Measurements from ENCODE around the gene ANO5.

DNA sequence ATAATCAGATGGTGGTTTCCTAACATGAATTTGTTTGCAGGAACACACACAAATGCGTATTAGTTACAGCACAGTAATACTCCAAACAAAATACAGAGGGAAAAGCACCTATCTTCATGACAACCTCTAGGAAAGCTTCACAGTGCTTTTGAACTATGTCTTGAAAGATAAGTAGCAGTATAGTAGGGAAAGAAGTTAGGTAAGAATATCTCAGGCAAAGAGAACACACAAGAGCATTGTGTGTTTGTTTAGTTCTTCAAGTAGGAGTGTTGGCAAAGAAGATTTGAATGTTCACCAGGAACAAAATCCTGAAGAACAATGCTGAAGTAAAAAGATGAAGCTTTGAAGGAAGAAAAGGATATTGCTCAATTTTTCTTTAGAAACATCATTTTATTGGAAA, 54.1 kb downstream of the ANO5 start:
- TF ChIP-seq ZFHX2 (tag by site-specific recombination; conservative IDR thresholded peaks at IDR 0.05) (no peak), ZNF24 (tag by site-specific recombination; IDR thresholded peaks at IDR 0.05) (no peak), SALL2 (tag by site-specific recombination; IDR thresholded peaks at IDR 0.05; ENCODE audit: borderline replicate concordance) (no peak), YY1 (tag by site-specific recombination; IDR thresholded peaks at IDR 0.05) (no peak), SP2 (tag by site-specific recombination; IDR thresholded peaks at IDR 0.05) (no peak), KLF8 (tag by site-specific recombination; IDR thresholded peaks at IDR 0.05) (no peak)
- TF ChIP-seq, protein P1, sequence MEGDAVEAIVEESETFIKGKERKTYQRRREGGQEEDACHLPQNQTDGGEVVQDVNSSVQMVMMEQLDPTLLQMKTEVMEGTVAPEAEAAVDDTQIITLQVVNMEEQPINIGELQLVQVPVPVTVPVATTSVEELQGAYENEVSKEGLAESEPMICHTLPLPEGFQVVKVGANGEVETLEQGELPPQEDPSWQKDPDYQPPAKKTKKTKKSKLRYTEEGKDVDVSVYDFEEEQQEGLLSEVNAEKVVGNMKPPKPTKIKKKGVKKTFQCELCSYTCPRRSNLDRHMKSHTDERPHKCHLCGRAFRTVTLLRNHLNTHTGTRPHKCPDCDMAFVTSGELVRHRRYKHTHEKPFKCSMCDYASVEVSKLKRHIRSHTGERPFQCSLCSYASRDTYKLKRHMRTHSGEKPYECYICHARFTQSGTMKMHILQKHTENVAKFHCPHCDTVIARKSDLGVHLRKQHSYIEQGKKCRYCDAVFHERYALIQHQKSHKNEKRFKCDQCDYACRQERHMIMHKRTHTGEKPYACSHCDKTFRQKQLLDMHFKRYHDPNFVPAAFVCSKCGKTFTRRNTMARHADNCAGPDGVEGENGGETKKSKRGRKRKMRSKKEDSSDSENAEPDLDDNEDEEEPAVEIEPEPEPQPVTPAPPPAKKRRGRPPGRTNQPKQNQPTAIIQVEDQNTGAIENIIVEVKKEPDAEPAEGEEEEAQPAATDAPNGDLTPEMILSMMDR (tag by site-specific recombination; IDR thresholded peaks at IDR 0.05), result no peak
- TF ChIP-seq, protein P2, sequence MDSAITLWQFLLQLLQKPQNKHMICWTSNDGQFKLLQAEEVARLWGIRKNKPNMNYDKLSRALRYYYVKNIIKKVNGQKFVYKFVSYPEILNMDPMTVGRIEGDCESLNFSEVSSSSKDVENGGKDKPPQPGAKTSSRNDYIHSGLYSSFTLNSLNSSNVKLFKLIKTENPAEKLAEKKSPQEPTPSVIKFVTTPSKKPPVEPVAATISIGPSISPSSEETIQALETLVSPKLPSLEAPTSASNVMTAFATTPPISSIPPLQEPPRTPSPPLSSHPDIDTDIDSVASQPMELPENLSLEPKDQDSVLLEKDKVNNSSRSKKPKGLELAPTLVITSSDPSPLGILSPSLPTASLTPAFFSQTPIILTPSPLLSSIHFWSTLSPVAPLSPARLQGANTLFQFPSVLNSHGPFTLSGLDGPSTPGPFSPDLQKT (IDR thresholded peaks at IDR 0.05; ENCODE audit: borderline replicate concordance, low read depth, low read length), result no peak
